GM19035 (cell line): ENCODE results near the gene RUNX2.
"Not testable (repeated sequence)": the region's sequence is repeated elsewhere in the genome, so short reads cannot be mapped to it uniquely, and the experiment has no call there.

Experiments
- ATAC-seq: cut with Tn5 transposase; IDR thresholded peaks from one replicate; pipeline ENCODE4 v1.9.1; 2021; ENCODE audit not compliant: unreplicated experiment

The RUNX2 gene

DNA sequence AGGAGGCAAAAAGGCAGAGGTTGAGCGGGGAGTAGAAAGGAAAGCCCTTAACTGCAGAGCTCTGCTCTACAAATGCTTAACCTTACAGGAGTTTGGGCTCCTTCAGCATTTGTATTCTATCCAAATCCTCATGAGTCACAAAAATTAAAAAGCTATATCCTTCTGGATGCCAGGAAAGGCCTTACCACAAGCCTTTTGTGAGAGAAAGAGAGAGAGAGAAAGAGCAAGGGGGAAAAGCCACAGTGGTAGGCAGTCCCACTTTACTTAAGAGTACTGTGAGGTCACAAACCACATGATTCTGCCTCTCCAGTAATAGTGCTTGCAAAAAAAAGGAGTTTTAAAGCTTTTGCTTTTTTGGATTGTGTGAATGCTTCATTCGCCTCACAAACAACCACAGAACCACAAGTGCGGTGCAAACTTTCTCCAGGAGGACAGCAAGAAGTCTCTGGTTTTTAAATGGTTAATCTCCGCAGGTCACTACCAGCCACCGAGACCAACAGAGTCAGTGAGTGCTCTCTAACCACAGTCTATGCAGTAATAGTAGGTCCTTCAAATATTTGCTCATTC lies at the start of gene RUNX2:
TSS of gene RUNX2 (plus strand) at position 375 of the 567 bp plus-strand sequence. CDS start 397 bp downstream, outside the sequence.
- no peak for ATAC-seq

DNA sequence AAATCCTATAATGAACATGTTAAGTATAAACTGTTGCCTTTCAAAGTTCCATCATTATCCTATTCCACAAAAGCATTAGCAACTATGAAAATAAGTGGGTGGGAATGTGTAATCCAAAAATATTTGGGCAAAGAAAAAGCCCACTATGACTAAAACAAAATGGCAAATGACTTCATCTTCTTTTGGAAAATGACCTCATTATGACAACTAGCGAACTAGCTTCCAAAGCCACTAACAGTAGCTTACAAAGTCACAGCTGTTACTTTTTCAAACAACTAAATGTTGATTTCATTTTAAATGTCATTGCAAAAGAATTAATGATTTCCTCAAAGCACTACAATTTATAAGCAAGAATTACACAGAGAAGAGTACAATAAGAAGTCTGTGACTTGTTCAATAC lies 49.8 kb upstream of the RUNX2 start:
- ATAC-seq: no peak

DNA sequence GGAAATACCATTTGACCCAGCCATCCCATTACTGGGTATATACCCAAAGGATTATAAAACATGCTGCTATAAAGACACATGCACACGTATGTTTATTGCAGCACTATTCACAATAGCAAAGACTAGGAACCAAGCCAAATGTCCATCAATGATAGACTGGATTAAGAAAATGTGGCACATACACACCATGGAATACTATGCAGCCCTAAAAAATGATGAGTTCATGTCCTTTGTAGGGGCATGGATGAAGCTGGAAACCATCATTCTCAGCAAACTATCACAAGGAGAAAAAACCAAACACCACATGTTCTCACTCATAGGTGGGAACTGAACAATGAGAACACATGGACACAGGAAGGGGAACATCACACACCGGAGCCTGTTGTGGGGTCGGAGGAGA lies 41.4 kb upstream of the RUNX2 start:
- ATAC-seq: not testable (repeated sequence)

DNA sequence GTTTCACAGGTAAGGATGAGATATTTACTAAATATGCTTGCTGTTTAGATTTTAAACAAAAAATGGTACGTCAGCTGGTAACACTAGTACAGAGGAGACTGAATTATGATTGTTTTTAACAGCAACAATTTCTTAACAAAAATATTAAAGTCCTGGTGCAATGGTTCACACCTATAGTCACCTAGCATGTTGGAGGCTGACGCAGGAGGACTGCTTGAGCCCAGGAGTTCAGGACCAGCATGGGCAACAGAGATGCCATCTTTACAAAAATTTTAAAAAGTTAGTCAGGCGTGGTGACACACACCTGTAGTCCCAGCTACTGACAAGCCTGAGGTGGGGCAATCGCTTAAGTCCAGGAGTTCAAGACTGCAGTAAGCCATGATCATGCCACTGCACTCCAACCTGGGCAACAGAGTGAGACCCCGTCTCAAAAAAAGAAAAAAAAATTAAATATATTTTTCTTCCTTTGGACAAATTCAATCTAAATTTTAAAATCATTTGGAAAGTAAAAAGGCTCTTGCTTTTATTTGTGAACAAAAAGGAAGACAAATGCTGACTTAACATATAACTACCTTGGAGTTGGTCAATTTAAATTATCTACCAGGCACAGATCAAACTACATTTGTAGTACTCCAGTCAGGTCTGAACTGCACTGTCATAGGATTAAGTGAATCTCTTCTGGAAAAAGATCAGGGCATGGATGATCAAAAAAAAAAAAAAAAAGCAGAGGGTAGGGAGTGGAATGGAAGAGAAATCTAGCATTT lies 38.2 kb upstream of the RUNX2 start:
- no peak for ATAC-seq

DNA sequence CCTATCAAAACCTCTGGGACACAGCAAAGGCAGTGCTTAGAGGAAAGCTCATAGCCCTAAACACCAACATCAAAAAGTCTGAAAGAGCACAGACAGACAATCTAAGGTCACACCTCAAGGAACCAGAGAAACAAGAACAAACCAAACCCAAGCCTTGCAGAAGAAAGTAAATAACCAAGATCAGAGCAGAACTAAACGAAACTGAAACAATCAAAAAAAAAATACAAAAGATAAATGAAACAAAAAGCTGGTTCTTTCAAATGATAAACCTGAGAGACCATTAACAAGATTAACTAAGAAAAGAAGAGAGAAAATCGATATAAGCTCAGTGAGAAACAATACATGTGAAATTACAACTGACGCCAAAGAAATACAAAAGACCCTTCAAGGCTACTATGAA lies 34.8 kb upstream of the RUNX2 start:
- ATAC-seq: no peak

DNA sequence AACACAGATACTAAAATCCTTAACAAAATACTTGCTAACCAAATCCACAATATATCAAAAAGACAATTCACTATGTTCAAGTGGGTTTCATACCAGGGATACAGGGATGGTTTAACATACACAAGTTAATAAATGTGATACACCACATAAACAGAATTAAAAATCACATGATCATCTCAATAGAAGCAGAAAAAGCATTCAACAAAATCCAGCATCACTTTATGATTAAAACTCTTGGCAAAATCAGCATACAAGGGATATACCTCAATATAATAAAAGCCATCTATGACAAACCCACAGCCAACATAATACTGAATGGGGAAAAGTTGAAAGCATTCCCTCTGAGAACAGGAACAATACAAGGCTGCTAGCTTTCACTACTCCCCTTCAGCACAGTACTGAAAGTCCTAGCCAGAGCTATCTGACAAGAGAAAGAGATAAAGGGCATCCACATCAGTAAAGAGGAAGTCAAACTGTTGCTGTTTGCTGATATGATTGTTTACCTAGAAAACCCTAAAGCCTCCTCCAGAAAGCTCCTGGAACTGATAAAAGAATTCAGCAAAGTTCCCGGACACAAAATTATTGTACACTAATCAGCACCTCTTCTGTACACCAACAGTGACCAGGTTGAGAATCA lies 33.9 kb upstream of the RUNX2 start:
- ATAC-seq: not testable (repeated sequence)

DNA sequence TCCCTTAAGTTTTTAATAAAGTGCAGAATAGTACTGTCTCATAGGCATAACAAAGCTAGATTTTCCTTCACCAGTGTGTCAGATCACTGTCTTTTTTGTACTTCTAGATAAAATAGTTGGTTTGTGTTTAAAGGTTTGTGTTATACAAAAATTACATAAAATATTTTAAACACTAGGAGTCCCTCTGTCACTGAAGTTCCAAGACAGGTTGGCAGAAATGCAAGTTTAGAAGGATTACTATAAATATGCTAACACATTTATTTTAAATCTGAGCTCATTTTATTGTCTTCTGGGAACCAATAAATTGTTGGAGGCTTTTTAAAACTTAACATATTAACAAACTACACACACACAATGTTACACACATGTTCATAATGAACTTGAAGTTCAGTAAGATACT lies 30.8 kb upstream of the RUNX2 start:
- no peak for ATAC-seq

DNA sequence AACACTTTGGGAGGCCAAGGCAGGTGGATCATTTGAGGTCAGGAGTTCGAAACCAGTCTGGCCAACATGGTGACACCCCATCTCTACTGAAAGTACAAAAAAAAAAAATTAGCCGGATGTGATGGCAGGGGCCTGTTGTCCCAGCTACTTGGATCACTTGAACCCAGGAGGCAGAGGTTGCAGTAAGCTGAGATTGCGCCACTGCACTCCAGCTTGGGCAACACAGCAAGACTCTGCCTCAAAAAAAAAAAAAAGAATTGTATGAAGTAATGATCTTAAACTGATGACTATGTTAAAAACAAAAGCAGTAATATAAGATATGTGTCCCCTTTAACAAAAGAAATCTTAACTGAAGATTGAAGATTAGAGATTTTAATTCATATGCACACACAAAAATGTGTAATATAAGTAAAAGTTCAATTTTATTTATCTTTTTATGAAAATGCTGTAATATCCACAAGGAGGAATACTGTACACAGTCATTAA lies 29.0 kb upstream of the RUNX2 start:
- no peak for ATAC-seq

DNA sequence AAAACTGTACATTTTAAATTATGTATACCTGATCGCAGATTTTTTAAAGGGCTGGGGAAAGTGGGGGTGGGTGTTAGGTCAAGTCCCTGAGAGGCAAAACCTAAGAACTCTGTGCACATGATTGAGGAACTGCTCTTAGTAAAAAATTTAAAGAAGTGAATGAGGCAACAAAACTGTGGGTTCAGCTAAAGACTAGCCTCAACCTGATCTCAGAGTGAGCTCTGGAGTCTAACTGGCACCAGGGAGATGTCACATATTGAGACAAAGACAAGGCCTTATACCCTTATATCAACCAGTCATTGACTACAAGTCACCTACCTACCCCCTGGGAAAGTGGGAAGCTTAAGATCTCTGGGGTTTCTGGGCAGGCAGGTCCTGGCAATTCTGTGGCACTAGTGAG lies 27.4 kb upstream of the RUNX2 start:
- no peak for ATAC-seq

DNA sequence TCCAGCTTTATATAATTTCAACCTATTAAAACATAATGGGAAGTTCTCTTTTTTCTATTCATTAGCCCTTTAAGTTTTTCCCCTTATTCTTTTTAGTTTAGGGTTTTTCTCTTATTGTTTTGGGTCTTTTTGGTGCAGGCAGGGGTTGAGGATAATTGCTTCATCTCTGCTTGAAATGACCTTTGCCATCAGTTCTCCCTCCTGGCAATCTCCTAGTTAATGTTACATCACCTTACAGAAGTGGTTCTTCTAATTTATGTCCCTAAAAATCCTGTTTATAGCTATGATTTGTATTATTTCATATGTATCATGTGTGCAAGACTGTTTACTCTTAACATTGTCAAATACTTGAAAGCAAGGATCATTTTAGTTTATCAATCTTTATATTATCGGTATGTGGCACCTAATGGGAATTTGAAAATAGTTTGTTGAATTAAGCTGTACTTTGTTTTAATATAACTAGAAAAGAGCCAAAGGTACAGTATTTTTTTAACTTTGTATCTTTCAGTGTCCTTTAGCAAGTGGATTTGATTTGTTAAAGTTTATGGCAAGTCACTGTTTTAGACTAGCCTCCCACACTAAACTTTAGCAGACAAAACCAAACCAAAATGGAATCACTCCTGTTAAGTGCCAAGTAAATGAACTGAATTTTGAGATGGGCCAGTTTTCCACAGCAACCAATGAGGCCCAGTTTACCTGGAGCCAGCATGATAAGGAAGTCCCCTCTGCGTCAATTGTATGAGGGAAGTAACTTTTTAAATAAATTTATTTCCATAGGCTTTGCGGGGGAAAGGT lies 26.6 kb upstream of the RUNX2 start:
- no peak for ATAC-seq

DNA sequence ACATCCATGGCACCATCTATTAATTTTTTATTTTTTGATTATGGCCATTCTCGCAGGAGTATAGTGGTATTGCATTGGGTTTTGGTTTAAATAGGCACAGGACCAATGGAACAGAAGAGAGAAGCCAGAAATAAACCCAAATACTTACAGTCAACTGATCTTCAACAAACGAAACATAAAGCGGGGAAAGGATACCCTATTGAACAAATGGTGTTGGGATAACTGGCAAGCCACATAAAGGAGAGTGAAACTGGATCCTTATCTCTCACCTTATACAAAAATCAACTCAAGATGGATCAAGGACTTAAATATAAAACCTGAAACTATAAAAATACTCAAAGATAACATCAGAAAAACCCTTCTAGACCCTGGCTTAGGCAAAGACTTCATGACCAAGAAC lies 25.3 kb upstream of the RUNX2 start:
- no peak for ATAC-seq

DNA sequence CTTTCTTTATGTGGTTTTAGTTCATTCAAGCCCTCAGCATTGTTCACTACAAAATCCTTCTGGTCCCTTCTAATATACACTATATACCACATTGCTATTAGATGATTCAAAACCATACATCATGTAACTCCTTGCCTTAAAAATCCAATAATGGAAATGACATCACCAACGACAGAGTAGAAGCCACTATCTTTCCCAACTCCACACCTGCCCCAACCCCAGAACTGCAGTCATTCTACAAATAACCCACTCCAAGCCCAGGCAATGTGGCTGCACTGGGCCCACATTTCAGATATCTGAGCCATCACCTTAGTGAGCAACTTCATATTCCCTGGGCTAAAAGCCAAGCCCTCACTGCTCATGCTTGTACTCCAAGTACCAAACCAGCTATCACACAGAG lies 22.6 kb upstream of the RUNX2 start:
- no peak for ATAC-seq

DNA sequence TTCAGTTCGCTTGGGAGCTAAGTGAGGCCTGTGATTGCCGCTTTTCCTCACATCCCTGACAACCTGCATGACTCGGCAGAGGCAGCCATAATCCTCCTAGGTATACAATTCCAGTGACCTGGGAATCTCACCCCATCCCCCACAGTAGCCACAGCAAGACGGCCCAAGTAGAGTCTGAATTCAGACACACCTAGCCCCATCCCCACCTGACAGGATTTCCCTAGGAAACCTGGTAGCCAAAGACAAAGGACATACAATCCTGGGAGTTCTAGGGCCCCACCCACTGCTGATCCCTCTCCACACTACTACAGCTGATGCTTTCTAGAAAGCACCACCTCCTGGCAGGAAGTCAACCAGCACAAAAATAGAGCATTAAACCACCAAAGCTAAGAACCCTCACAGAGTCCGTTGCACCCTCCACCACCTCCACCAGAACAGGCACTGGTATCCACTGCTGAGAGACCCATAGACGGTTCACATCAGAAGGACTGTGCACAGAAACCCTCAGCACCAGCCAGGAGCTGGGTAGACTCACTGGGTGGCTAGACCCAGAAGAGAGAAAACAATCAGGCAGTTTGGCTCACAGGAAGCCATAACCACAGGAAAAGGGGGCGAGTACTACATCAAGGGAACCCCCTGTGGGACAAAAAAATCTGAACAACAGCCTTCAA lies 17.9 kb upstream of the RUNX2 start:
- ATAC-seq: no peak

DNA sequence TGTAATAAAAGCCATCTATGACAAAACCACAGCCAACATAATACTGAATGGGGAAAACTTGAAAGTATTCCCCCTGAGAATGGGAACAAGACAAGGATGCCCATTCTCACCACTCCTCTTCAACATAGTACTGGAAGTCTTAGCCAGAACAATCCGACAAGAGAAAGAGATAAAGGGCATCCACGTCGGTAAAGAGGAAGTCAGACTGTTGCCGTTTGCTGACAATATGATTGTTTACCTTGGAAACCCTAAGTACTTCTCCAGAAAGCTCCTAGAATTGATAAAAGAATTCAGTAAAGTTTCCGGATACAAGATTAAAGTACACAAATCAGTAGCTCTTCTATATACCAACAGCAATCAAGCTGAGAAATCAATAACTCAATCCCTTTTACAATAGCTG lies 14.0 kb upstream of the RUNX2 start:
- ATAC-seq: no peak

DNA sequence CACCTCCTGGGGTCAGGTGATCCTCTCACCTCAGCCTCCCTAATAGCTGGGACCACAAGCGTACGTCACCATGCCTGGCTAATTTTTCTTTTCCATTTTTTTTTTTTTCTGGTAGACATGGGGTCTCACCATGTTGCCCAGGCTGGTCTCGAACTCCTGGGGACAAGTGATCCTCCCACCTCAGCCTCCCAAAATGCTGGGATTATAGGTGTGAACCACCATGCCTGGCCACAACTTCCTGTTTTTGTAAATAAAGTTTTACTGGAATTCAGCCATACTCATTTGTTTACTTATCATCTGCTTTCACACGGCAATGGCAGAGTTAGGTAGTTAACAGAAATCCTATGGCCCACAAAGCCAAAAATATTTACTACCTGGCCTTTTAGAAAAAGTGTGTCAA lies 7.8 kb upstream of the RUNX2 start:
- ATAC-seq: no peak

DNA sequence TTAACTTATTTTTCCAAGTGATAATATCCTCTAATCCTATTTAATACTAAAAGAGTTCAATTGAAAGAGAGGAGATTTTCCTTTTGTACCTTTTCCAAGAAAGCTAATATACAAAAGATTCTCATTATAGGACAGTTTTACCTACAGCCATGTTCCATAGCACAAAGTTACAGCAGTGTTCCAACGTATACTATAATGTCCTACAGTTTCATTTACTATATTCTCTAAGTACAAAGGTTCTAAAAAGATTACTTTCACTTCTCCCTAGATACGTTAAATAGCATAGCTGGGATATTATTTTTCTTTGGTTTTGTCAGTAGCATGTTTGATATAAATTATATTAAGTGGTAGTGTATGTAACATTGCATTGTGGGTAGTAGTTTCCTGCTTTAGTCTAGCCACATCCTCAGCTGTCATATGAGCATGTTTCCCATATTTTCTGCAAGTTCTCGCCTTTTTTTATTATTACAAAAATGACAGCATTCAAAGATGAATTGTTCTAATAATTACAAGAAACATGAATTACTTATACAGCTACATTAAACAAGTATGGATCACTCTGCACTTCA lies 4.4 kb upstream of the RUNX2 start:
- no peak for ATAC-seq

DNA sequence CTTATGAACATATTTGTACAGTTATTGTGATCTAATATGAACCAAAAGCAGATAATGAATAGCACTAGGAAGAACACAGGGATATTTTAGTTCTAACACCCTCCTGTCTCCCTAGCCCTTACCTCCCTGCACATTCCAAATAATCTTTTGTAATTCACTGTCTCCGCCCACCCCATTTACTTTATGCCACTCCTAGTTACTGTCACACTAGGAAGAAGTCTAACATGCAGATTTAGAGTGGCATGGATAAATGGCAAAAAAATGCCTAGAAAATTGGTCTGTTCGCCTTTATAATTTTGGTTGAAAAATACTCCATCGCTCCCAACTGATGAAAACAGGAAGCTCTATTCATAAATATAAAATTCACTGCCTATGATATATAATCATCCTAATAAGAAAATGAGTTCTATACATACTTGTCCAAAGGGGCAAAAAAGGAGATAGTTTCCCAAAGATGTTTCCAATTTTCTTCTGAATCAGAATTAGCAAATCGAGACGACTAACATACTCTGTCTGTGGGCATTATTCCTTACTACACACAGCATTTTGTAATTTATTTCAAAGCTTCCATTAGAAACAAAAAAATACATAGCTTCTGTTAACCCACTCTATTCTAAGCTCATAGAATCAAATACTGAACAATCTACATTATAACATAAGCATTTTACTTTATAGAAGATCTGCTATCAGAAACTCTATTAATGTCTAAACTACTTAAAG lies 1.3 kb upstream of the RUNX2 start:
- no peak for ATAC-seq

DNA sequence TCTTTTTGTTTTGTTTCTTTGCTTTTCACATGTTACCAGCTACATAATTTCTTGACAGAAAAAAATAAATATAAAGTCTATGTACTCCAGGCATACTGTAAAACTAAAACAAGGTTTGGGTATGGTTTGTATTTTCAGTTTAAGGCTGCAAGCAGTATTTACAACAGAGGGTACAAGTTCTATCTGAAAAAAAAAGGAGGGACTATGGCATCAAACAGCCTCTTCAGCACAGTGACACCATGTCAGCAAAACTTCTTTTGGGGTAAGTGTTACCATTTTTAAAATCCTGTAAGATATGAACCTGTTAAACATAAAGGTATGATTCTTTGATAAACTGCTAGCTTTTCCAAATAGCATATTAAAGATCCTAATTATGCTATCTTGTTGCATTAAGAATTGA lies 393 bp downstream of the RUNX2 start:
- no peak for ATAC-seq

DNA sequence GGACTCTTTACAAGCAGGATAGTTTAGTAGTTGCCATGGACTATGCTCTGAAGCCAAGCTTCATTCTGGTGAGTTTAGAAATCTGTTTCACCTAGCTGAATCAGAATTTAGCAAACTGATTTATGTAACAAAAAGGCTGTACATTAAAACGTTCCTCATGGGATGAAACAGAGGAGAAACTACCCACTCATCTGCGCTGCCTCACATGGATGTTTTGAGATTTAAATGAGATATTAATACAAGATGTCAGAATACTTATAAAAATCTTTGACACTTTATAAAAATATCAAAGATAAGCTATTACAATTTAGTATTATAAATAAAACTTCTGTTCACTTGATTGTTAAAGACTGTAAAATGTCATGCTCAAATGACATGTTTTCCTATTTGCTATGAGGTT lies 16.8 kb downstream of the RUNX2 start:
- no peak for ATAC-seq

DNA sequence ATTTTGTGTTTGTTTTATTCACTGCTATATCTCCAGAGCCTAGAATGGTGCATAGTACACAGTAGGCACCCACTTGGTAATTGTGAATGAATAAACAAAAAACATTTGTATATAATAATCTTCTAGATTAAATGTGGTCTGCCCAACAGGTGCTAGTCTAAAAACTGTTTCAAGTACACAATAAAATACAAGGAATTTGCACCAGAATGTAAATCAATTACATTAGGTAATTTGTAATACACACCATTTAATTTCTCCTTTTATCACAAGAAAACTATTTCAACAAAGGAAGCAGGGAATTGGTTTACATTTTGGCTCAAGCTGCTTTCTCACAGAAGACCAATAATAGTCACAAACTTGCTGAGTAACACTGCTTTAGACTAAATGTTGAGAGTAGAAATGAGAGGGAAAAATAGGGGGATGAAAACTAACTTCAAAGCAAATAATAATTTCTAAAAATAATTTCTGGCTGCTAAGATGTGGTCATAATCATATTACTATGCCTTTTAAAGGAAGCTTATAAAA lies 22.1 kb downstream of the RUNX2 start:
- ATAC-seq: no peak
